GM18867 (cell line): Measurements from ENCODE around the gene TMEM161A.
"Not testable (repeated sequence)": the region's sequence is repeated elsewhere in the genome, so short reads cannot be mapped to it uniquely, and the experiment has no call there.

Experiments used
- ATAC-seq: cut with Tn5 transposase; IDR thresholded peaks from one replicate; pipeline ENCODE4 v1.9.1; 2021; ENCODE audit warnings: mild to moderate bottlenecking, moderate library complexity; ENCODE audit not compliant: unreplicated experiment

The TMEM161A gene

DNA sequence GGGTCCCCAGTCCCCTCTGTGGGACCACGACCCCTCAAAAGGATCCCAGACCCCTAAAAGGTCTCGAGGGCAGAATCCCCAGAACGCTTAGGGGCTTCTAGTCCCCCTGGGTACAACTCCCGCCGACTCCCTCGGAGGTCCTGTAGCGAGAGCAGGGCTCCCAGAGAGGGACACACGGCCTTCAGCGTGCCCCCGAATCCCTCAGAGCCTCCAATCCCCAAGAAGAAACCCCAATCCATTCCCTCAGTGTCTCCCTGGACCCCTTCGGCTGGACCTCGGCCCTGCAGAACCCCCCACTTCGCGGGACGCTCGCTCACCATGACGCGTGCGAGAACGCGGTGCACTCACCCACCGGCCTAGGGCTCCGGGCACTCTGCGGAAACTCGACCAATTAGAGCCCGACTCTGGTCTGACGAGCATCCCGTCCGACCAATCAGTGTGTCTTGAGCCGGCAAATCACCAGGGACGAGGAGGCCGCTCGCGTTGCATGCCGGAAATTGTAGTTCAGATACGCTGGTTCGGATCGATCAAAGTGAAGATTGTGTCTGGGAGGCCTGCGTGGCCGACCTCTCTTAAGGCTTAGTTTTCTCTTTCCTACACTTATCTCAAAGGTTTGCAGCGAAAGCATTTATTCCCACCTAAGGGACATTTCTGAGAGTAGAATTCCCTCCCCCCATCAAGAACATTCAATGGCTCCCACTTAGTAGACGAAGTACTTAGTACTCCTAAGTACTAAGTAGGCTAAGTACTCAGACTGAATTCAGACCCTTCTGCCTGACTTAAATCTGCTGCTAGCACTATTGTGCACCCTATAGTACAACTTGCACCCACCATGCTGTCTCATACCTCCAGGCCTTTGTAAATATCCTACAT is at the start of gene TMEM161A:
Gene TMEM161A (minus strand): TSS at position 370 of the 873 bp plus-strand sequence. CDS start 50 bp downstream, at position 320.
- peak; percentile 98 for ATAC-seq

DNA sequence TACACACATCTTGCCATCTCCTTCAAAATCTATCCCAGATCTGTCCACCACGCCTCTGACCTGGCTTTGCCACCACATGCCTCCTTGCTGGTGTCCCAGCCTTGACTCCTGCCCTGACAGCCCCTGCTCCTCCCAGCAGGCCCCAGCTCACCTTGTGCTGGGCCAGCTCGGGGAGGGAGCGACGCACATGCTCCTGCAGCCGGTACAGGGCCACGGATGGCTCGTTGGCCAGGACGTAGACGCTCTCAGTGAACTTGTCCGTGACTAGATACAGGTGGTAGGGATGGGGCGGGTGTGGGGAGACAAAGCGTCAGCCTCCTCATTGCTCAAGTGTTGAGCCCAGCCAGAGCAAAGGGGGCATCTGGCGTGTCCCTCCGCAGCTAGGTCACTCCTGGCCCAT is 48.5 kb upstream of the TMEM161A start:
- no peak for ATAC-seq

DNA sequence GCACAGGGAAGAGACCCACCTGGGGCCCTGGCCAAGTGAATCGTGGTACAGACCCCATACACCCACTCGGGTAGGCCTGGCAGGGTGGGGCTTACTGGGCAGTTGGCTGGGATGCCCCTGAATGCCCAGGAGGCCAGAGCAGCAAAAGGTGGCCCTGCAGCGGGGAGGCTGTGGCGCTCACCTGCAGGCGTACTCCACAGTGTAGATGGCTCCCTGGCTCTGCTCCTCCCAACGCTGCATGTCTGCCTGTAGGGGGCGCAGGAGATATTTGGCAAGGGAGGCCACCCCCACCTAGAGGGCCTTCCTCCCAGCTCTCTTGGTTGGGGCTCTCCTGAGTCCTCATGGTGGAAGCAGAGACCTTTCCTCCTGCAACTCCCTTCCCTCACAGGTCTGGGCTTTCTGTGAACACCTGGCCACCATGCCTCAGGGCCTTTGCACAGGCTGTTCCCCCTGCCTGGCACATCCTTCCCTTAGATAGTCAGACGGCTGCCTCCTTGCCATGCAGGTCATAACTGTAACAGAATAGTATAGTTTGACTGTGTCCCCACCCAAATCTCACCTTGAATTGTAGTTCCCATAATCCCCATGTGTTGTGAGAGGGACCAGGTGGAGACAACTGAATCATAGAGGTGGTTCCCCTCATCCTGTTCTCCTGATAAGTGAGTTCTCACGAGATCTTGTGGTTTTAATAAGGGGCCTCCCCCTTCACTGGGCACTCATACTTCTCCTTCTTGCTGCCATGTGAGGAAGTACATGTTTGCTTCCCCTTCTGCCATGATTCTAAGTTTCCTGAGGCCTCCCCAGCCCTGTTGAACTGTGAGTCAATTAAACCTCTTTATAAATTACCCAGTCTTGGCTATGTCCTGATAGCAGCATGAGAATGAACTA is 47.8 kb upstream of the TMEM161A start:
- no peak for ATAC-seq

DNA sequence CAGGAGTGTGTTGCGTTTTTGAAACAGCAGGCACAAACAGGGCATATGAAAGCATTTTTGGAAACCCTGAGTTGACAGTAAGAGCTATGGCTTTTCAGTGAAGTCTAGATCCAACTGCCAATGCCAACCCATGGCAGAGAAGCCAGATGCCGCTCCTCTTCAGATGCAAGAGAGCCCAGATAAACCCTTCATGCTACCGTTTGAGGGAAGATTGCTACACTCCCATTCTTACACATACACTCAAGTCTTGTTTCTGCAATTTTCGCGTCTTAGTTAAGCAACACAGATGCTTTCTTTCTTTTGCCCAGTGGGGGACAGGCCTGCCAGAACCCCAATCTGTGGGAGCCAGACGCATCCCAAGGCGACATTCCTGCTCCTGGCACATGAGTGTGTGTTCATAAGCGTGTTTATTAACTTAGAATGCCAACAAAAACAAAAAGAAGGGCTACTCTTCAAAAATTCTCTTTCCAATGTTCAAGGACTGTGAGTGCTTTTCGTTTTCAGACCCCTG is 43.3 kb upstream of the TMEM161A start:
- ATAC-seq: no peak

DNA sequence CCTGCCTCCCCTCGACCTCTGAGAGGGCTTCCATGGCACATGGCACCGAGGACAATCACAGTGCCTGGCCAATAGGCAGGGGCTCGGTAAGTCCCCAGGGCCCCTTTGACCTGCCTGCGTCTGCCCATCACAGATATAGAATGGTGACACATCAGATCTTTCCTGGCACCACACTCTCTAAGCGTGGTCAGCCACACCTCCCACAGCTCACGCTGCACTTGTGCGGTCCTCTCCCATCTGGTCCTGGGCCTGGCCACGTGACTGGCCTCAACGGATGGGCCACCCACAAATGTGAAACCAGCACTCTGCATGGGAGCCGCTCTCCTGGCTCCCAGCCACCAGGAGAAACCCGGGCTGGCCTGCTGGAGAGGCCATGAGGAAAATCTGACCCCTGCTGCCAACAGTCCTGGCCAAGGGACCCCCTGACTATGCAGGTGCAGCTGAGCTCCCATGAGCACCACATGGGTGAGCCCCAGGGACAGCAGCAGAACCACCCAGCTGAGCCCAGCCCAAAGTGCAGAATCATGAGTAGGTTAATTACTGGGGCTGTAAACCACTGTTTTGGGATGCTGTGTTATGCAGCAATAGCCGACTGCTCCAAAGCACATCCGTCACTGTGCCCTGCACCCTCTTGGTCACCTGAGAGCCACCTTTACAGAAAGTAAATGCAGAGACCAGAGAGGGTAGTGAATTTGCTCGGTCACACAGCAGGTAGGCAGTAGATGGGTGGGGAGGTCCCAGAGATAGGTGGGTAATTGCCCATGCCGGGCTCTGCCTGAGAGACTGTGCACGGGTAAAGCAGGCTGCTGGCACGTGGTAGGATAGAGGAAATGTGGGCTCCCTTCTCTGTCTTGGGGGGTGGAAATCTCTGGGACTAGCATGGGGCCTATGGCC is 41.5 kb upstream of the TMEM161A start:
- no peak for ATAC-seq

DNA sequence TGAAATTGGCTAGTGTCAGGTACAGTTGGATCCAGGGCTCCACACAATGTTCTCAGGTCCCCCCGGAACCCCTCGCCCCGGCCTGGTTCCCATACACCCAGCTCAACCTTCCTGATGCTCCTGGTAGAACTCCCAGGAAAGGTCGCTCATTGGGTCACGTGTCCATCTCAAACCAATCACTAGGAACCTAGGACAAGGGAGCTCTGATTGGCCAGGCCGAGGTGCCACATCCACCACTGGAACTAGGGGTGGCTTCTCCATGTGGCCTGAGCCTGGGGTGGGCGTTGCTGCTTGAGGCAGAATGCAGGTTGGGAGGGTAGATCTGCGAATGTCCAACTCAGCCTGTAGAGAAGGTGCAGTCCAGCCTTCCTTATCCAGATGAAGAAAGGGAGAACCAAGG is 38.7 kb upstream of the TMEM161A start:
- no peak for ATAC-seq

DNA sequence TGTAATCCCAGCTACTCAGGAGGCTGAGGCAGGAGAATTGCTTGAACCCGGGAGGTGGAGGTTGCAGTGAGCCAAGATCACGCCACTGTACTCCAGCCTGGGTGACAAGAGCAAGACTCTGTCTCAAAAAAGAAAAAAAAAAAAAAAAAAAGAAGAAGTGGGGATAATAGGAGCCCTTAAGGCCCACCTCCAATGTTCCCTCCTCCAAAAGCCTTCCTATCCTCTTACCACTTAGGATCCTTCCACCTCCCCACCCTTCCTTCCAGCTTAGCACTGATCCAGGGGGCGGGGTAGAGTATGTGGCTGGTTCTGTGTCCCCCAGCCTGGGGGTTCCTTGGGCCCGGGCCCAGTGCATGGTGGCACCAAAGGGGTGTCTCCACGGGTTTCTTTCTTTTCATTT is 35.0 kb upstream of the TMEM161A start:
- ATAC-seq: not testable (repeated sequence)

DNA sequence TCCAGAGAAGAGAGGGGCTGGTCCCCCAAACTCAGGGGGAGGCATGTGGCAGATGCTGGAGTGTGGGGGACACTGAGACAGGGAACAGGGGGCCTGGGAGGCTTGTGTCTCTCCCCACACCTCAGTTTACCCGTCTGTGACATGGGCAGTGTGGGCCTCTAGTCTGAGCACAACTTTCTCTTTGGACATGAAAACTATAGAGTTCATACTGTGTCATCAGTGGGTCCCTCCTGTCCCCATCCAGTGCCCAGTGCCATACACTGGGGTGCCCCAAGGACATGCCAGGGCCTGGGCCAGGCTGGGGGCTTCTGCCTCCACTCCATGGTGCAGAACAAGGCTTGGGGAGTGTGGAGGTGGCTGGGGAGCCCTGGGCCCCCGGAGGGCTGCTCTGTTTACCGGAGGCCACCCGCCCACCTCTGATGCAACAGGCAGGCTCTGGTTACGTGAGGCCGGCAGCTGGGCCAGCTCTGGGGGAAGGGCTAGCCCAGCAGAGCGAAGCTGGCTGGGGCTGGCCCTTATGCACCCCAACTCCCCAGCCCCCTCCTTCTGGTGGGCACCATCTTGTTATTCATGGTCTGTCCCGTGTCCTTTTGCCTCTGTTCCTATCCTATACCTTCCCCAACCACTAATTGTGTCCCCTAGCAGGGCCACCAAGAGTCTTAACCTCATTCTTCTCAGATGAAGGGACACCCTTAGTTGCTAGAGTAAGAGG is 33.7 kb upstream of the TMEM161A start:
- no peak for ATAC-seq

DNA sequence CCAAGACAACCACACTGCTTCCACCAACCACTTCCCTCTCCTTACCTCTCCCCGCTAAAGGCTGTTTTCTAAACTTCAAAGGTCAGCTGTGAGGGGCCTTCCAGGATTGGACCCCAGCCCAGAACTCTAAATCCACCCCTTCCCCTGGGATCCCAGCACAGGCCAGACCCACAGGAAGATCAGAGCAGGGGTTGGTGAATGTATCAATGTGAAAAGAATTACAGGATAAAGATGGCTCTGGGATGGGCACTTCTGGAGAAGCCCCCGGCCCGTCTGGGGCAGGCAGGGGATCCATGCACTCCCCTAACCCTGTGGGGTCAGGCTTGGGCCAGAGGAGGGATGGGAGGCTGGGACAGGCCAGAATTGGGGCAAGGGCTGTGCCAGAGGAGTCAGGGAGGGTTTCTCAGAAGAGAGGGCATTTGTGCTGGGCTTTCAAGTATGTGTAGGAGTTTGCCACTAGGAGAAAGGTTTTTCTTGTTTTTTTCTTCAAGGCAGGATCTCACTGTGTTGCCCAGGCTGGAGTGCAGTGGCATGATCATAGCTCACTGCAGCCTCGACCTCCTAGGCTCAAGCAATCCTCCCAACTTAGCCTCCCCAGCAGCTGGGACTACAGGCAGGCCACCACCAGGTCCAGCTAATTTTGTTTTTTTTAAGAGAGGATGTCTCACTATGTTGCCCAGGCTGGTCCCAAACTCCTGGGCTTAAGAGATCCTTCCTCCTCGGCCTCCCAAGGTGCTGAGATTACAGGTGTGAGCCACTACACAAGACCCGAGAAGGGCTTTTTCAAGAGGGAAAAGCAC is 32.8 kb upstream of the TMEM161A start:
- no peak for ATAC-seq

DNA sequence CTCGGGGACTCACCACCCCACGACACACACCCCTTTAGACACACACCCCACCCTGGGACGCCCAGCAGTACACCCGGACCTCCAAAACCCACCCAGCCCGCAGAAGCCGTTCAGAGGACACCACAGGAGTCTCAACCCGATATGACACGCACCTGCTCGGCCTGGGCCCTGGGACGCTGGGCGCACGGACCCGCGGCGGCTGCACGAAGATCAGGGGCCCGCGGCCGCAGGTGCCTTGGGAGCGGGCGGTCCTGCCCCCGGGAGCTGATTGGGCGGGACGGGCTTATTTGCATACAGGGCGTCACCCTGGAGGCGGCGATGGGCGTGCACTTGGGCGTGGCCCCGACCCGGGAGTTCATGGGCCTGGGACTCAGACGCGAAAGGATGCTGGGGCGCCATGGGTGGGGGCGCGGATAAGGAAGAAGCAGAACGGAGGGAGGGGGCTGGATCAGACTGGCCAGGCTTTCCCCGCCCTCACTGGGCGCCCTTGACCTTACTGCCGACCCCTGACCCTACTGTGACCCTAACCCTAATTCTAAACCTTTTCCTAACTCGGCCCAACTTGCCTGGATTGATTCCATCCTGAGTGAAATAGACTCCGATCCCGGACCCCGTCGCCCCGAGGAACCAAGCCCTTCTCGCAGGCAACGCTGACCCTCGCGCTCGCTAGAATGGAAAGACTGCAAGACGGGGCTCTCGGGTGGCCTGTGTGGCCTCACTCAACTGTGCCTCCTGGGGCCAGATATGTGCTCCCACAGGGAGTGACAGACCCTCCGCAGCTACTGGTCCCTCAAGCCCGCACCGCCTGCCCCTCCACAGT is 32.0 kb upstream of the TMEM161A start, which contains the start of gene MEF2B:
Gene MEF2B (minus strand): TSS at position 211 of the 820 bp plus-strand sequence. CDS start 19,528 bp downstream, outside the sequence.
- ATAC-seq: peak; percentile 85

DNA sequence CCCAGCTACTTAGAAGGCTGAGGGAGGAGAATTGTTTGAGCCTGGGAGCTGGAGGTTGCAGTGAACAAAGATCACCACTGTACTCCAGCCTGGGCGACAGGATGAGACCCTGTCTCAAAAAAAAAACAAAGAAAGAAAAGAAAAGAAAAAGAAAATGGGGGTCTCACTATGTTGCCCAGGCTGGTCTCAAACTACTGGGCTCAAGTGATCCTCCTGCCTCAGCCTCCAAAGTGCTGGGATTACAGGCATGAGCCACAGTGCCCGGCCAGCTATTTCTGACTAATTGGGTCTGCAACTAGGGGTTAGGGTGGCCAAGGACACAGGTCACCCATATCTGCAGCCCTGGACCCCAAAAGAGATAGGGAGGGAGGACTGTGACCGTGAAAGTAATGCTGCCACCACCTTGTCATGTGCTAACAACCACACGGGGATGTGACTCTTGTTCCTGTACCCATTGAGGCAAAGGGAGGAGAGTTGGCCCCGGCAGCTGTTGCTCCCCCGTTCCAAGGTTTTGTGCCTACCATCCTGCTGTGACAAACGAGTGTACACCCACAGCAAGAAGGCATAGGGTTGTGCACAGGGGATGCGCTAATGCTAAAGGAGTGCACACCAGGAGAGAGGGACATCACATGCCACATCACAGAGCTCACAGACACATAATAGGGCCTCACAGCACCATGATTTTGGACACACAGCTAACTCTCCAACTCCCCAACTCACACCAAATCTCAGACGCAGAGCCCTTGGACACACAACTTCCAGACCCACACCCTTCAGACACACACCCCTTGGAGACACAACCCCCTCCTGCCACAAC is 31.2 kb upstream of the TMEM161A start:
- ATAC-seq: no peak

DNA sequence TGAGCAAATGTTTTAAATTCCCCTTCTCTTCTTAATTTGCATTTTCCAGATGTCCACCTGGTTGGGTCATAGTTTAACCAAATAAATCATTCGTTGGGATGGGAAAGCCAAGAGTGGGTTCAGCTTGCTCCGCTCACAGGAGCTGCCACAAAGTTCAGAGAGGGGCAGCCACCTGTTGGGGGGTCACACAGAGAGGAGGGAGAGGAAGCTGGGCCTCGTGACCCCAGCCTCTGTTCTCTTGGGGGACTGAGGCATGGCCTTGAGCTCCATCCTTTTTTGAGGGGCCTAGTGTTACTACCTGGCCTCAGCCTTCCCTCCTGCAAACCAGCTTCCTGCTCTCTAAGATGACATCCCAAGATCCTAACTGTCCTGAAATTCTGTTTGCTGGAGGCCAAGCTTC is 29.3 kb upstream of the TMEM161A start:
- no peak for ATAC-seq

DNA sequence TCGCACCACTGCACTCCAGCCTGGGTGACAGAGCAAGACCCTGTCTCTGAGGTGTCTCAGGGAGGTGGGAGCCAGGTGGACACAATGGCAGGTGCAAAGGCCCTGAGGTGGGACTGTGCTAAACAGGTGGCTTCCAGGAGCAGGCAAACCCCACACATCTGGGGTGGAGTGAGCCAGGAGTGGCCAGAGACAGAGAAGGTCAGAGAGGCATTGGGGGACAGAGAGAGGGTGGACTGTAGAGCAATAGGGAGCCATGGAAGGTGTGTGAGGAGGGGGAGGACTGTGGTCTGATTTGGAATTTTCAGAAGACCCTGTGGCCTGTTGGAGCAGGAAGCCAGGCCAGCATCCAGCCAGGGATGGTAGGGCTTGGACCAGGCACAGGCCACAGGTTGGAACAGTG is 27.1 kb upstream of the TMEM161A start:
- no peak for ATAC-seq

DNA sequence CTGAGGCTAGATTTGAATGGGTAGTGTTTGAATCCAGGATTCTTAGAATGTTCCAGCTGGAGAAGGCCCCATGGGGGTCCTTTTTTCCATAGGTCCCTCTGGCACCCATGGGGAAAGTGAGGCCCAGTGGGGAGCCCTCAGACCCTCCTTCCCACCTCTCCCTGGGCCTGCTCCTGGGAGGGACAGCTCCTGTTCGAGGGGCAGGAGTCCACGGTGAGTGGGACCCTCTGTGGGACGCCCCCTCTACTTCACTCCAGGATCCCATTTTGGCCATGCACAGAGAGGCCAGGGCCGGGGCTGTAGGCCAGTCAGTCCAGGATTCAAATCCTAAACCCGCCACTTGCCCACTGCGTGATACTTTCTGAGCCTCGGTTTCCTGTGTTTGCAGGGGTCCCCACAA is 24.2 kb upstream of the TMEM161A start:
- ATAC-seq: no peak

DNA sequence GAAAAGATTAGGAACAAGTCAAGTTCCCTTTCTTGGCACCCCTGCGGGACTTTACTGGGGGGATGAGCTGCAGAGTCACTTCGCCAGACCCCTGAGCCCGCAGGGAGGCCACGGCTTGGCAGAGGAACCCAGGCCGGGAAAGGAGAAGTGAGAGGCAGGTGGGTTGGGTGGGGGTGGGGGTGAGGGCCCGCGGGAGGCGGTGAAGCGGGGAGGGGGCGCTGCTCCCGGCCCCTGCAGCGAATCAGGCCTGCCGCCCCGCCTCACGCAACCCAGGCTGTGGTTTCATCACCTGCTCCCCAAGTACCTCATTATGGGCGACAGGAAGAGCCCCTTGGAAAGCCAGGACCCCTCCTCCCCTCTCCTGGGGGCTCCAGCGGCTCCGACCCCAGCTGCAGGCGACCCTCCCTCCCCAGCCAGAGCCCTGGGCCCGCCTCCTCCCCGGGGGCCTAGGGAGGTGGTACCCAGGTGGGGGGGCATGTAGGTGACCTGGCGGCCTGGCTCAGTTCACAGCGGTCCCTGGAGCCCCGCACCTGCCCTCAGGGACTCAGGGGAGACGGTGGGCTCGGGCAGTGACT is 22.3 kb upstream of the TMEM161A start:
- ATAC-seq: no peak

DNA sequence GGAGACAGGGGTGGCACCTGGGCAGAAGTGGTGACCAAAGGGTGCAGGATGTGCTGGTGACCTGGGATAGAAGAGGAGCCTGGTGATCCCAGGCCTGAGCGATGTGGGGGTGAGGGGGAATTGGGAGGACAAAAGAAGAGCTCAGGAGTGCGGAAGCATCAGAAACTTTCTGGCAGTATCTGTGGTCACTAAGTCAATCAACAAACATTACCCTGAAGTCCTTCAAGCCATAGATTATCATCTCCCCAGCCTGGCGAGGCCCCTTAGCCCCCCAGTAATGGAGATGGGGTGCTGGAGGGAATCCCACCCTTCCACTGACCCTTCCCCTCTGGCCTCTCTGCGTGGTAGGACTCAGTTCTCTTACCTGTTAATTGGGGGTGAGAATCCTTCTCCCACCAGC is 21.3 kb upstream of the TMEM161A start:
- ATAC-seq: no peak

DNA sequence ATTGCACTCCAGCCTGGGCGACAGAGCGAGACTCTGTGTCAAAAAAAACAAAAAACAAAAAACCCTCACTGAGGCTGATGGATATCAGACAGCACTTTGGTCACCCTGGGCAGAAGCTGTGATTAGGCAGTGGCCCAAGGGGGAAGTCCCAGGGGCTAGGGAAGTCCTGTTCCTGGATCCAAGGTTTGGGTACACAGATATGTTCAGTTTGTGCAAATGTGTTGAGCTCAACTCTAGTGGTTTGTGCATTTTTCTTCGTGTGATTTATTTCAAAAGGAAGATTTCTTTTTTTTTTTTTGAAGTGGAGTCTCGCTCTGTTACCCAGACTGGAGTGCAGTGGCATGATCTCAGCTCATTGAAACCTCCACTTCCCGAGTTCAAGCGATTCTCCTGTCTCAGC is 19.5 kb upstream of the TMEM161A start:
- no peak for ATAC-seq
